CD14-positive monocyte (primary cell): ENCODE data around the gene PDF. TPM values are rescaled to one million over a fixed set of nuclear protein-coding genes. Genes with fewer than 3 reads are reported as not detected.

ENCODE experiments used
- DNase-seq, 3 donors: peaks; one replicate each; pipeline ENCODE4 v3.0.0-alpha.2; 2011 to 2022
- H2AFZ ChIP-seq: 2 replicates; pipeline ENCODE4 v1.6.0; 2012; ENCODE audit warnings: mild to moderate bottlenecking, low read depth, low read length, inconsistent platforms; ENCODE audit not compliant: insufficient read depth, poor library complexity, severe bottlenecking
- H3K27ac ChIP-seq, 2 donors: 1 replicate in 1 of 2; 2 replicates in 1 of 2; pipeline ENCODE4 v1.5.1; 2012 to 2013; ENCODE audit warnings: low read length in 2 of 2, control low read depth in 1 of 2, inconsistent platforms in 1 of 2, low read depth in 1 of 2, mild to moderate bottlenecking in 1 of 2
- H3K27me3 ChIP-seq, 2 donors: one replicate each; pipeline versions ENCODE4 v1.6.0 to v1.6.1; 2011 to 2013; ENCODE audit warnings: low read length in 2 of 2; ENCODE audit not compliant: control insufficient read depth in 2 of 2, insufficient read depth in 2 of 2
- H3K36me3 ChIP-seq, 2 donors: replicated peaks in 1 of 2; 1 replicate in 1 of 2; 2 replicates in 1 of 2; pipeline versions ENCODE4 v1.5.1 to v1.6.1; 2012 to 2013; ENCODE audit warnings: low read length in 2 of 2, control low read depth in 1 of 2, inconsistent platforms in 1 of 2, mild to moderate bottlenecking in 1 of 2; ENCODE audit not compliant: insufficient read depth in 2 of 2, control insufficient read depth in 1 of 2
- H3K4me1 ChIP-seq, 2 donors: 1 replicate in 1 of 2; 2 replicates in 1 of 2; pipeline versions ENCODE4 v1.5.1 to v1.6.1; 2012 to 2013; ENCODE audit warnings: low read length in 2 of 2, control low read depth in 1 of 2, inconsistent platforms in 1 of 2, mild to moderate bottlenecking in 1 of 2, moderate library complexity in 1 of 2; ENCODE audit not compliant: insufficient read depth in 2 of 2, control insufficient read depth in 1 of 2
- H3K4me2 ChIP-seq: replicated peaks from 2 replicates; pipeline ENCODE3; 2012; ENCODE audit warnings: low read length, moderate library complexity, mild to moderate bottlenecking; ENCODE audit not compliant: poor library complexity, severe bottlenecking; ENCODE audit errors: extremely low read depth
- H3K4me3 ChIP-seq, 3 experiments: fragments of 200-600 bp in 1 of 3; sonication (generic) in 1 of 3; replicated peaks in 1 of 3; 1 replicate in 2 of 3; 2 replicates in 1 of 3; pipeline ENCODE4 v1.5.1; 2011 to 2013; ENCODE audit warnings: low read length in 3 of 3, mild to moderate bottlenecking in 3 of 3, control low read depth in 2 of 3, low read depth in 2 of 3, inconsistent platforms in 1 of 3, moderate library complexity in 1 of 3
- H3K79me2 ChIP-seq: 2 replicates; pipeline ENCODE4 v1.6.0; 2012; ENCODE audit warnings: mild to moderate bottlenecking, control low read depth, inconsistent platforms, low read length, moderate library complexity; ENCODE audit not compliant: insufficient read depth
- H3K9ac ChIP-seq: 2 replicates; pipeline ENCODE4 v1.6.0; 2017; ENCODE audit warnings: low read length, mild to moderate bottlenecking; ENCODE audit not compliant: insufficient read depth, poor library complexity, severe bottlenecking
- H3K9me3 ChIP-seq, 2 donors: replicated peaks in 1 of 2; 1 replicate in 1 of 2; 2 replicates in 1 of 2; pipeline versions ENCODE4 v1.5.1 to v1.6.1; 2012 to 2013; ENCODE audit warnings: low read length in 2 of 2, control low read depth in 1 of 2; ENCODE audit not compliant: control insufficient read depth in 1 of 2, insufficient read depth in 1 of 2
- H4K20me1 ChIP-seq: 2 replicates; pipeline ENCODE4 v1.6.0; 2012; ENCODE audit warnings: mild to moderate bottlenecking, low read length, control low read depth, moderate library complexity; ENCODE audit not compliant: insufficient read depth
- H3K27ac Mint-ChIP-seq, 7 donors: one replicate each; pipeline ENCODE4 v1.8.0; 2020; ENCODE audit warnings: mild to moderate bottlenecking in 7 of 7, mixed read lengths in 7 of 7, moderate library complexity in 6 of 7, inconsistent platforms in 2 of 7
- H3K27me3 Mint-ChIP-seq, 3 donors: one replicate each; pipeline ENCODE4 v1.8.0; 2021 to 2022; ENCODE audit warnings: low read depth in 3 of 3, mild to moderate bottlenecking in 3 of 3, mixed read lengths in 3 of 3, moderate library complexity in 3 of 3, inconsistent platforms in 1 of 3
- H3K36me3 Mint-ChIP-seq, 2 donors: one replicate each; pipeline ENCODE4 v1.8.0; 2020; ENCODE audit warnings: mixed read lengths in 2 of 2, inconsistent platforms in 1 of 2, mild to moderate bottlenecking in 1 of 2
- H3K4me1 Mint-ChIP-seq: one replicate; pipeline ENCODE4 v1.8.0; 2020; ENCODE audit warnings: mild to moderate bottlenecking, mixed read lengths
- H3K4me3 Mint-ChIP-seq, 2 donors: one replicate each; pipeline ENCODE4 v1.8.0; 2020; ENCODE audit warnings: mild to moderate bottlenecking in 2 of 2, mixed read lengths in 2 of 2, moderate library complexity in 1 of 2
- H3K9me3 Mint-ChIP-seq, 7 donors: one replicate each; pipeline ENCODE4 v1.8.0; 2020 to 2022; ENCODE audit warnings: mixed read lengths in 7 of 7, mild to moderate bottlenecking in 6 of 7, moderate library complexity in 6 of 7, inconsistent platforms in 2 of 7
- CTCF ChIP-seq: fragments of 200-600 bp; IDR thresholded peaks from one replicate; pipeline ENCODE4 v1.8.0; 2022; ENCODE audit warnings: antibody characterized with exemption, mild to moderate bottlenecking
- WGBS: methylation state at CpG from one replicate; pipeline ENCODE4 v1.1.5; 2013; ENCODE audit warnings: missing lambda C conversion rate; ENCODE audit not compliant: insufficient coverage; 5-methylcytosine and 5-hydroxymethylcytosine counted together
- intact Hi-C, 2 donors: fragments of 100-400 bp; cut with micrococcal nuclease; formaldehyde crosslinking; loops; one replicate each; pipeline versions ENCODE4 v1.15.0 to v1.15.1; 2023
- polyA plus RNA-seq, 3 donors: library from polyadenylated mRNA; depleted of rRNA in 1 of 3; unstranded in 2 of 3; stranded (reverse) in 1 of 3; fragments of 300-500 nt in 2 of 3; fragments of >200 nt in 1 of 3; fragmentation: Illumina TruSeq in 2 of 3; gene quantifications; 1 replicate in 2 of 3; 2 replicates in 1 of 3; pipeline ENCODE4 v1.2.3, GENCODE V29; 2012 to 2021

PDF gene
- polyA plus RNA-seq, 3 donors, result 2.3 to 7.2 (median 4.2) TPM

GRCh38 chr16:69307091-69307490 is 23.3 kb downstream of the PDF start:
- no peaks in the 10 kb centered on the region for H3K9me3 Mint-ChIP-seq
- TF ChIP-seq CTCF, result no peak
- no peak overlapping the region for H3K27ac Mint-ChIP-seq
- Histone ChIP-seq H3K4me1 (peaks cover 9 to 10% of the 10 kb centered on the region in 2 donors), H3K36me3 (no peaks in the 10 kb centered on the region), H3K4me3 (no peak overlapping the region), H3K4me2 (no peak overlapping the region), H3K79me2 (peaks cover 8% of the 10 kb centered on the region), H3K9me3 (no peaks in the 10 kb centered on the region), H3K9ac (no peak overlapping the region), H3K27me3 (no peaks in the 10 kb centered on the region), H2AFZ (no peak overlapping the region), H3K27ac (no peak overlapping the region), H4K20me1 (peaks cover 5% of the 10 kb centered on the region)
- peaks cover 3 to 16% (median 8%) of the 10 kb centered on the region in 3 donors for H3K27me3 Mint-ChIP-seq
- no CpG with 5 or more reads among the region's 1 CpG for WGBS
- H3K36me3 Mint-ChIP-seq, result peaks cover 3 to 6% of the 10 kb centered on the region in 2 donors
- intact Hi-C loops, result no loop called here
- H3K4me1 Mint-ChIP-seq, result peaks cover 9% of the 10 kb centered on the region
- no peak overlapping the region for H3K4me3 Mint-ChIP-seq
- DNase-seq, result no peak

- Mint-ChIP-seq H3K27ac (no peak overlapping the region), H3K27me3 (peaks cover 3 to 16% (median 12%) of the 10 kb centered on the region in 3 donors), H3K4me3 (no peak overlapping the region), H3K4me1 (peaks cover 8% of the 10 kb centered on the region), H3K9me3 (no peaks in the 10 kb centered on the region), H3K36me3 (peaks cover 4 to 9% of the 10 kb centered on the region in 2 donors)
- no CpG with 5 or more reads among the region's 1 CpG for WGBS
- no peak overlapping the region for H3K4me2 ChIP-seq
- intact Hi-C loops, result no loop called here
- H3K36me3 ChIP-seq, result no peaks in the 10 kb centered on the region
- H4K20me1 ChIP-seq, result no peaks in the 10 kb centered on the region
- H3K4me3 ChIP-seq, result no peak overlapping the region
- peaks cover 5% of the 10 kb centered on the region in 2 donors for H3K4me1 ChIP-seq
- no peaks in the 10 kb centered on the region for H3K27me3 ChIP-seq
- H3K9me3 ChIP-seq, result no peaks in the 10 kb centered on the region
- DNase-seq, result no peak
- no peak for TF ChIP-seq CTCF
- no peak overlapping the region for H3K9ac ChIP-seq
- no peak overlapping the region for H2AFZ ChIP-seq
- H3K79me2 ChIP-seq, result no peaks in the 10 kb centered on the region
- no peak overlapping the region for H3K27ac ChIP-seq
Measured at GRCh38 chr16:69306031-69306430, 24.4 kb downstream of the PDF start.
